ENCODE measurements around the gene THAP4.

The THAP4 gene

GRCh38 chr2:241538838-241539615, 97.9 kb downstream of the THAP4 start:
- no peaks in the 10 kb centered on the region for H3K9me3 ChIP-seq (ENCODE audit: low read depth, low read length)
- H3K9ac ChIP-seq (ENCODE audit: insufficient read length): no peak overlapping the region
- H3K36me3 ChIP-seq (ENCODE audit: insufficient read depth, low read length): no peaks in the 10 kb centered on the region
- TF ChIP-seq EZH2 (IDR thresholded peaks at IDR 0.05) (no peak), FOXP2 (optimal IDR thresholded peaks at IDR 0.05; ENCODE audit: control extremely low read depth, extremely low read length, insufficient read depth) (no peak), POLR2AphosphoS5 (IDR thresholded peaks at IDR 0.05; ENCODE audit: borderline replicate concordance, low read depth, low read length) (no peak)
- no peak overlapping the region for H3K4me3 ChIP-seq
- no peak for DNase-seq (ENCODE audit: low read depth, low spot score)
- H3K27ac ChIP-seq: no peak overlapping the region

GRCh38 chr2:241535871-241536655, 100.9 kb downstream of the THAP4 start:
- Histone ChIP-seq H3K9me3 (ENCODE audit: low read depth, low read length) (no peaks in the 10 kb centered on the region), H3K36me3 (ENCODE audit: insufficient read depth, low read length) (no peaks in the 10 kb centered on the region), H3K9ac (ENCODE audit: insufficient read length) (no peak overlapping the region), H3K27ac (no peak overlapping the region), H3K4me3 (no peak overlapping the region)
- TF ChIP-seq POLR2AphosphoS5 (IDR thresholded peaks at IDR 0.05; ENCODE audit: borderline replicate concordance, low read depth, low read length): no peak
- TF ChIP-seq FOXP2 (optimal IDR thresholded peaks at IDR 0.05; ENCODE audit: control extremely low read depth, extremely low read length, insufficient read depth): no peak
- TF ChIP-seq EZH2 (IDR thresholded peaks at IDR 0.05): no peak
- DNase-seq (ENCODE audit: low read depth, low spot score): no peak

- Histone ChIP-seq H3K9me3 (ENCODE audit: low read depth, low read length) (no peaks in the 10 kb centered on the region), H3K36me3 (ENCODE audit: insufficient read depth, low read length) (no peaks in the 10 kb centered on the region), H3K9ac (ENCODE audit: insufficient read length) (no peak overlapping the region), H3K27ac (no peak overlapping the region), H3K4me3 (no peak overlapping the region)
- DNase-seq (ENCODE audit: low read depth, low spot score): no peak
- TF ChIP-seq POLR2AphosphoS5 (IDR thresholded peaks at IDR 0.05; ENCODE audit: borderline replicate concordance, low read depth, low read length): no peak
- no peak for TF ChIP-seq EZH2 (IDR thresholded peaks at IDR 0.05)
- TF ChIP-seq FOXP2 (optimal IDR thresholded peaks at IDR 0.05; ENCODE audit: control extremely low read depth, extremely low read length, insufficient read depth): no peak
Observed at GRCh38 chr2:241534701-241535375, 102.1 kb downstream of the THAP4 start.

Measured in SK-N-MC (cell line).